H1 (cell line): ENCODE data around the gene ZNF407. TPM values are rescaled to one million over a fixed set of nuclear protein-coding genes. Genes with fewer than 3 reads are reported as not detected.

Experiments
- CTCF ChIA-PET: fragments of 300-600 bp; sonication (Branson Sonifier 250); formaldehyde crosslinking; loops from one replicate; lab custom pipeline; 2021; ENCODE audit not compliant: partially characterized antibody; lab: Charles Lee
- POLR2A ChIA-PET: fragments of 300-600 bp; sonication (Branson Sonifier 250); formaldehyde crosslinking; loops from one replicate; lab custom pipeline; 2021; ENCODE audit warnings: inconsistent platforms; ENCODE audit not compliant: partially characterized antibody; lab: Charles Lee
- DNase-seq, 2 experiments: peaks; one replicate each; pipeline versions ENCODE4 v3.0.0 to v3.0.0-alpha.2; 2010 to 2022; ENCODE audit warnings: low spot score in 2 of 2, low read depth in 1 of 2, mixed read lengths in 1 of 2
- FAIRE-seq: peaks from 2 replicates; lab custom pipeline; 2011; peaks lifted over from hg19 to GRCh38; lab: Jason Lieb, UNC
- H2AFZ ChIP-seq: 2 replicates; pipeline ENCODE4 v1.8.1; 2012; ENCODE audit warnings: low read length, inconsistent platforms
- H2AK5ac ChIP-seq: 2 replicates; pipeline ENCODE4 v1.6.1; 2013; ENCODE audit warnings: low read depth, low read length
- H2BK120ac ChIP-seq: replicated peaks from 2 replicates; pipeline ENCODE3; 2013; ENCODE audit warnings: low read depth, low read length, inconsistent platforms
- H2BK12ac ChIP-seq: 2 replicates; pipeline ENCODE4 v1.6.1; 2013; ENCODE audit warnings: low read depth, low read length
- H2BK15ac ChIP-seq: 2 replicates; pipeline ENCODE4 v1.6.1; 2013; ENCODE audit warnings: low read length
- H2BK20ac ChIP-seq: 2 replicates; pipeline ENCODE4 v1.6.1; 2013; ENCODE audit warnings: low read length
- H2BK5ac ChIP-seq: 2 replicates; pipeline ENCODE4 v1.6.1; 2013; ENCODE audit warnings: low read depth, low read length
- H3K14ac ChIP-seq: 2 replicates; pipeline ENCODE4 v1.6.1; 2013; ENCODE audit warnings: inconsistent platforms; ENCODE audit not compliant: insufficient read length
- H3K18ac ChIP-seq: 2 replicates; pipeline ENCODE4 v1.6.1; 2013; ENCODE audit warnings: low read length; ENCODE audit errors: extremely low read depth
- H3K23ac ChIP-seq: 2 replicates; pipeline ENCODE4 v1.6.1; 2013; ENCODE audit warnings: inconsistent platforms; ENCODE audit not compliant: insufficient read length
- H3K23me2 ChIP-seq: 2 replicates; pipeline ENCODE4 v1.6.1; 2013; ENCODE audit warnings: low read depth, low read length
- H3K27ac ChIP-seq: 2 replicates; pipeline ENCODE4 v1.6.1; 2011; ENCODE audit warnings: low read depth, low read length, inconsistent platforms
- H3K27me3 ChIP-seq, 4 experiments: replicated peaks in 1 of 4; 1 replicate in 1 of 4; 2 replicates in 3 of 4; pipeline versions ENCODE4 v1.6.1 to v1.8.1; 2011 to 2013; ENCODE audit warnings: low read length in 3 of 4, mild to moderate bottlenecking in 3 of 4, inconsistent platforms in 2 of 4, mixed read lengths in 2 of 4, moderate library complexity in 1 of 4; ENCODE audit not compliant: control insufficient read depth in 3 of 4, insufficient read depth in 3 of 4; ENCODE audit errors: extremely low read depth in 1 of 4
- H3K36me3 ChIP-seq, 4 experiments: 2 replicates each; pipeline versions ENCODE4 v1.6.1 to v1.8.1; 2011 to 2013; ENCODE audit warnings: mild to moderate bottlenecking in 4 of 4, low read length in 3 of 4, moderate library complexity in 2 of 4, control low read depth in 1 of 4, inconsistent platforms in 1 of 4; ENCODE audit not compliant: insufficient read depth in 4 of 4, control insufficient read depth in 2 of 4
- H3K4ac ChIP-seq: replicated peaks from 2 replicates; pipeline ENCODE3; 2013; ENCODE audit warnings: low read length, low read depth, mixed read lengths, inconsistent platforms; ENCODE audit not compliant: insufficient read length
- H3K4me1 ChIP-seq, 4 experiments: replicated peaks in 1 of 4; 1 replicate in 1 of 4; 2 replicates in 3 of 4; pipeline versions ENCODE4 v1.6.1 to v1.8.1; 2011 to 2013; ENCODE audit warnings: low read length in 3 of 4, inconsistent platforms in 2 of 4, mixed read lengths in 1 of 4; ENCODE audit not compliant: insufficient read depth in 4 of 4, control insufficient read depth in 3 of 4
- H3K4me2 ChIP-seq, 2 experiments: 2 replicates each; pipeline versions ENCODE4 v1.6.1 to v1.8.1; 2011 to 2013; ENCODE audit warnings: low read depth in 2 of 2, low read length in 2 of 2, control low read depth in 1 of 2, inconsistent platforms in 1 of 2, mild to moderate bottlenecking in 1 of 2; ENCODE audit not compliant: insufficient read depth in 1 of 2
- H3K4me3 ChIP-seq, 4 experiments: fragments of 200-600, 300-600 bp in 1 of 4; sonication (generic), shearing (Covaris generic), sonication (Bioruptor Twin) in 1 of 4; 2 replicates each; pipeline versions ENCODE4 v1.5.1 to v1.8.1; 2011 to 2016; ENCODE audit warnings: low read length in 4 of 4, low read depth in 3 of 4, control low read depth in 2 of 4, inconsistent platforms in 2 of 4, mild to moderate bottlenecking in 2 of 4, mixed read lengths in 1 of 4, moderate library complexity in 1 of 4; ENCODE audit not compliant: insufficient read depth in 2 of 4; ENCODE audit errors: extremely low read depth in 1 of 4
- H3K56ac ChIP-seq: replicated peaks from 2 replicates; pipeline ENCODE3; 2013; ENCODE audit warnings: low read depth, mild to moderate bottlenecking, mixed read lengths, low read length, inconsistent platforms; ENCODE audit not compliant: insufficient read length
- H3K79me1 ChIP-seq: 2 replicates; pipeline ENCODE4 v1.6.1; 2013; ENCODE audit warnings: low read depth, low read length, control low read depth
- H3K79me2 ChIP-seq, 2 experiments: 2 replicates each; pipeline versions ENCODE4 v1.6.1 to v1.8.1; 2012 to 2013; ENCODE audit warnings: low read length in 2 of 2, mild to moderate bottlenecking in 2 of 2, inconsistent platforms in 1 of 2; ENCODE audit not compliant: insufficient read depth in 2 of 2, control insufficient read depth in 1 of 2
- H3K9ac ChIP-seq, 4 experiments: replicated peaks in 1 of 4; 1 replicate in 1 of 4; 2 replicates in 3 of 4; pipeline versions ENCODE4 v1.6.1 to v1.8.1; 2011 to 2013; ENCODE audit warnings: low read depth in 3 of 4, low read length in 3 of 4, control low read depth in 2 of 4, mild to moderate bottlenecking in 2 of 4, moderate library complexity in 2 of 4, inconsistent platforms in 1 of 4; ENCODE audit errors: extremely low read depth in 1 of 4
- H3K9me3 ChIP-seq, 2 experiments: 2 replicates each; pipeline versions ENCODE4 v1.6.1 to v1.8.1; 2012 to 2013; ENCODE audit warnings: mild to moderate bottlenecking in 2 of 2, moderate library complexity in 2 of 2, control low read depth in 1 of 2, inconsistent platforms in 1 of 2, low read depth in 1 of 2, low read length in 1 of 2, mixed read lengths in 1 of 2; ENCODE audit not compliant: insufficient read depth in 2 of 2
- H4K20me1 ChIP-seq, 2 experiments: replicated peaks in 1 of 2; 2 replicates each; pipeline versions ENCODE3 to v1.8.1; 2011 to 2013; ENCODE audit warnings: inconsistent platforms in 2 of 2, low read length in 2 of 2, mild to moderate bottlenecking in 1 of 2; ENCODE audit not compliant: insufficient read depth in 2 of 2, control insufficient read depth in 1 of 2
- H4K5ac ChIP-seq: 2 replicates; pipeline ENCODE4 v1.6.1; 2013; ENCODE audit warnings: low read length, low read depth, mixed read lengths, inconsistent platforms; ENCODE audit not compliant: insufficient read length
- H4K8ac ChIP-seq: 2 replicates; pipeline ENCODE4 v1.8.0; 2013; ENCODE audit warnings: mild to moderate bottlenecking, moderate library complexity, low read length, inconsistent platforms; ENCODE audit not compliant: insufficient read depth; ENCODE audit errors: extremely low read depth
- H4K91ac ChIP-seq: replicated peaks from 2 replicates; pipeline ENCODE3; 2013; ENCODE audit warnings: low read length, mixed read lengths, inconsistent platforms; ENCODE audit not compliant: insufficient read length
- WGBS, 2 experiments: shearing (Covaris generic) in 1 of 2; methylation state at CpG; one replicate each; pipeline versions ENCODE4 v1.1.6 to v1.1.7; 2013 to 2015; ENCODE audit warnings: low lambda C conversion rate in 2 of 2, mixed read lengths in 2 of 2, inconsistent platforms in 1 of 2, low coverage in 1 of 2, missing lambda C conversion rate in 1 of 2; ENCODE audit not compliant: insufficient replicate concordance in 2 of 2, insufficient coverage in 1 of 2, insufficient read length in 1 of 2; ENCODE audit errors: extremely low coverage in 1 of 2, missing lambda C conversion rate in 1 of 2; 5-methylcytosine and 5-hydroxymethylcytosine counted together
- polyA plus RNA-seq, 7 experiments: library from polyadenylated mRNA; depleted of rRNA in 3 of 7; stranded (reverse) in 5 of 7; unstranded in 2 of 7; fragments of >200 nt in 5 of 7; fragments of 200-250 nt in 2 of 7; gene quantifications; 1 replicate in 5 of 7; 2 replicates in 1 of 7; 4 replicates in 1 of 7; pipeline versions ENCODE4 v1.2.1 to v1.2.3, GENCODE V29; 2011 to 2013; ENCODE audit warnings: missing spikeins in 2 of 7, mixed read lengths in 2 of 7
- total RNA-seq: library from RNA; stranded (reverse); fragmentation: NEBNext Ultra II Directional; extraction: Animal tissue kit (Norgen Biotek cat#: 25700); gene quantifications from 2 replicates; pipeline ENCODE4 v1.2.1, GENCODE V29; 2021

The ZNF407 gene
- total and polyA plus RNA-seq, 2 of the 8 experiments (the other 6 are each of a cell fraction or from before 2014, with no cell fraction given), result 1.5 to 6.8 TPM

- Histone ChIP-seq H2BK120ac (no peak overlapping the region), H3K9ac (no peak overlapping the region), H3K4ac (no peak overlapping the region), H4K5ac (no peak overlapping the region), H2AK5ac (no peak overlapping the region), H4K91ac (no peak overlapping the region), H2BK5ac (no peak overlapping the region), H3K27me3 (no peaks in the 10 kb centered on the region), H4K20me1 (no peaks in the 10 kb centered on the region), H2BK12ac (no peak overlapping the region), H3K4me3 (no peak overlapping the region), H3K23ac (no peak overlapping the region), H3K56ac (no peak overlapping the region), H2AFZ (no peak overlapping the region), H3K27ac (no peak overlapping the region), H3K79me2 (no peaks in the 10 kb centered on the region), H2BK20ac (no peak overlapping the region), H3K18ac (no peak overlapping the region), H3K79me1 (no peaks in the 10 kb centered on the region), H3K36me3 (no peaks in the 10 kb centered on the region), H4K8ac (no peak overlapping the region), H3K23me2 (no peaks in the 10 kb centered on the region), H3K4me1 (no peaks in the 10 kb centered on the region; a peak in 1 of 7 replicates), H3K9me3 (no peaks in the 10 kb centered on the region), H3K4me2 (no peak overlapping the region), H2BK15ac (no peak overlapping the region), H3K14ac (no peak overlapping the region)
- ChIA-PET POLR2A (interaction anchor here (0.9 kb wide), 1 partner anchor 43 kb away, joined by 3 read pairs; no protein-coding TSS in a partner anchor), CTCF (interaction anchor here (0.7 kb wide), 1 partner anchor 203 kb away, joined by 3 read pairs; no protein-coding TSS in a partner anchor)
- FAIRE-seq, result no peak
- 86% methylated on average over 3 of the region's 3 CpGs; no CpG with 5 or more reads in 1 of the 2 experiments for WGBS, 2 experiments
- DNase-seq, result no peak
These were observed 162.4 kb downstream of the ZNF407 start for GRCh38 chr18:74760026-74760425.
